GM12865 (cell line): ENCODE data around the gene XIRP2.

ENCODE experiments used
- DNase-seq: peaks from one replicate; pipeline ENCODE4 v3.0.0; 2010; ENCODE audit warnings: low read depth
- H3K4me3 ChIP-seq: 2 replicates; pipeline ENCODE4 v1.5.1; 2011; ENCODE audit warnings: mild to moderate bottlenecking, low read depth, low read length, control low read depth
- CTCF ChIP-seq: IDR thresholded peaks from 2 replicates; pipeline ENCODE4 v1.5.1; 2011; ENCODE audit warnings: low read length, control low read depth, low read depth, inconsistent platforms; ENCODE audit not compliant: insufficient read depth; ENCODE audit errors: missing control alignments

Gene XIRP2

DNA sequence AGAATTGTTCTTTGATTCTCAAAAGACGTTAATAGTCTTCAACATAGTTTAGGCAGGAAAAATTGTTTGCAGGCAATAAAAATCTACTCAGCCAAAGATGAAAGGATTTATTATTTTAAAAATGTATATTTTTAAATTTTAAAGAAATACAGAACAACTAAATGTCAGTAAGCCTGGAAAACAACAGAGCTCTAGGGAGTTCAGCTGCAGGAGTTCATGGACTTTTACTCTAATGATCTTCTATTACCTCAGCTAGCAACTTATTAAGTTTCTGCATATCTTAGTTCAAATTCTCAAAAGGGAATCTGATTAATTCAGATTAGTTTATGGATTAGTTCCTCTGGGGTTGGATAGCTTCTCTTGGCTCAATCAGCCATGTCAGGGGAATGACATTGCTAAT is 17.9 kb upstream of the XIRP2 start:
- no peak for TF ChIP-seq CTCF
- no peak overlapping the region for H3K4me3 ChIP-seq
- no peak for DNase-seq

- DNase-seq = no peak
- TF ChIP-seq CTCF = no peak
- no peak overlapping the region for H3K4me3 ChIP-seq
Measured at GRCh38 chr2:166881177-166881576, 7.1 kb upstream of the XIRP2 start.

GRCh38 chr2:166882851-166883250 is 5.4 kb upstream of the XIRP2 start:
- H3K4me3 ChIP-seq = no peak overlapping the region
- no peak for TF ChIP-seq CTCF
- DNase-seq = no peak

DNA sequence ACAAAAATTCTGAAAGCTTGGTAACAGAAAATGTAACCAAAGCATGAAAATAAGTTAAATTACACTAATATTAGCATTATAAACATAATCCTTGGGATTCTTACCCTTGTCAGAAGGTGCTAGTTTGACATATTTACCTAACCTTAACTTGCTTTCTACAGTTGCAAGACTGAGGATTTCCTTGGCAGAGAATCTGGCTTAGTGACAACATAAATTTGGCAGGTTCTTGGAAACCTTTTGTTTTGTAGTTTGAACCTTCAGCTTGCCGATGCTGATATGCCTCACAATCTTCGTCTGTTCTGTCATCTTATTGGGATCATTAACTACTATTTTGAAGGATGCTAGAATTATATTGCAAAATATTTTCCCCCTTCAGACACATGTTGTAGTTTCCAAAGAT is 3.4 kb downstream of the XIRP2 start:
- H3K4me3 ChIP-seq = no peak overlapping the region
- TF ChIP-seq CTCF = no peak
- DNase-seq = no peak

DNA sequence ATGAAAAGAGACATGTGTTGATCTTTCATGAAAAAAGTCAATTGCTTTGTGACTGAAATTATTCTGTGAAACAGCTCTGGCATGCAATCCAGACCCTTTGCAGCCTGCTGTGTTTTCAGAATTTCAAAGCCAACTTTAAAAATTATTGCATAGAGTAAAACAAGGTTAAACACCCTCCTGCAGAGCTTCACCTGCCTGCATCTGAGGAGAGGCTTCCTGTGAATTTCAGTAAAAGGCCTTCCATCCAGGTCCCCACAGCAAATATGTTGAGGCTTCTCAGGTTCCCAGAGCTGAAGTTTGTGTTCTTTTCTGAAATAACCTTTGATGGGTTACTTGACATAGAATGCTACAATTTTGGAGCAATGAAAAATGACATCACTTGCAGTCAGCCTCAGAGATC is 4.1 kb downstream of the XIRP2 start:
- TF ChIP-seq CTCF = no peak
- H3K4me3 ChIP-seq = no peak overlapping the region

DNA sequence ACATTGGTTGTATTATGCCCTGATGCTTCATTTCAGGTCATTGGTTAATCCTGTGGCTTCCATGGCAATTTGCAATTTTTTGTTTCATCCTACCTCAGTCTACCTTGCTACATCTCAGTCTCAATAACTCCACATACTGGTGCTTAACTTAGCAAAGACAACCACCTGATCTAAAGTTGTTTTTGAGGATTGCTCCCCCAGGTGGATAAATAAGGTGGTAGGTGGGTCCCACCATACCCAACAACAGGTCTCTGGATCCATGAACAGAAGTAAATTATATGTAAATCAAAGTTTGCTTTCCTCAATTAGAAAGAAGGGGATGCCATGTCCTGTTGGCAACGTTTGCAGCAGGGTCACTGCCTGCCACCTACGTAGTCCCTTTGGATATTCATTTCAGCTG is 7.0 kb downstream of the XIRP2 start:
- no peak overlapping the region for H3K4me3 ChIP-seq
- DNase-seq = no peak
- TF ChIP-seq CTCF = no peak

More for the DNA sequence above, 4.1 kb downstream of the XIRP2 start:
- no peak for DNase-seq

- TF ChIP-seq CTCF = no peak
- no peak overlapping the region for H3K4me3 ChIP-seq
- DNase-seq = no peak
Measured at GRCh38 chr2:166897666-166898065, 9.4 kb downstream of the XIRP2 start.
